H1 (cell line): ENCODE results near the gene TEN1. TPM values are rescaled to one million over a fixed set of nuclear protein-coding genes. Genes with fewer than 3 reads are reported as not detected.

Experiments
- CTCF ChIA-PET: fragments of 300-600 bp; sonication (Branson Sonifier 250); formaldehyde crosslinking; loops from one replicate; lab custom pipeline; 2021; ENCODE audit not compliant: partially characterized antibody; lab: Charles Lee
- POLR2A ChIA-PET: fragments of 300-600 bp; sonication (Branson Sonifier 250); formaldehyde crosslinking; loops from one replicate; lab custom pipeline; 2021; ENCODE audit warnings: inconsistent platforms; ENCODE audit not compliant: partially characterized antibody; lab: Charles Lee
- DNase-seq, 2 experiments: peaks; one replicate each; pipeline versions ENCODE4 v3.0.0 to v3.0.0-alpha.2; 2010 to 2022; ENCODE audit warnings: low spot score in 2 of 2, low read depth in 1 of 2, mixed read lengths in 1 of 2
- FAIRE-seq: peaks from 2 replicates; lab custom pipeline; 2011; peaks lifted over from hg19 to GRCh38; lab: Jason Lieb, UNC
- H2AFZ ChIP-seq: 2 replicates; pipeline ENCODE4 v1.8.1; 2012; ENCODE audit warnings: low read length, inconsistent platforms
- H2AK5ac ChIP-seq: 2 replicates; pipeline ENCODE4 v1.6.1; 2013; ENCODE audit warnings: low read depth, low read length
- H2BK120ac ChIP-seq: replicated peaks from 2 replicates; pipeline ENCODE3; 2013; ENCODE audit warnings: low read depth, low read length, inconsistent platforms
- H2BK12ac ChIP-seq: 2 replicates; pipeline ENCODE4 v1.6.1; 2013; ENCODE audit warnings: low read depth, low read length
- H2BK15ac ChIP-seq: 2 replicates; pipeline ENCODE4 v1.6.1; 2013; ENCODE audit warnings: low read length
- H2BK20ac ChIP-seq: 2 replicates; pipeline ENCODE4 v1.6.1; 2013; ENCODE audit warnings: low read length
- H2BK5ac ChIP-seq: 2 replicates; pipeline ENCODE4 v1.6.1; 2013; ENCODE audit warnings: low read depth, low read length
- H3K14ac ChIP-seq: 2 replicates; pipeline ENCODE4 v1.6.1; 2013; ENCODE audit warnings: inconsistent platforms; ENCODE audit not compliant: insufficient read length
- H3K18ac ChIP-seq: 2 replicates; pipeline ENCODE4 v1.6.1; 2013; ENCODE audit warnings: low read length; ENCODE audit errors: extremely low read depth
- H3K23ac ChIP-seq: 2 replicates; pipeline ENCODE4 v1.6.1; 2013; ENCODE audit warnings: inconsistent platforms; ENCODE audit not compliant: insufficient read length
- H3K23me2 ChIP-seq: 2 replicates; pipeline ENCODE4 v1.6.1; 2013; ENCODE audit warnings: low read depth, low read length
- H3K27ac ChIP-seq: 2 replicates; pipeline ENCODE4 v1.6.1; 2011; ENCODE audit warnings: low read depth, low read length, inconsistent platforms
- H3K27me3 ChIP-seq, 4 experiments: replicated peaks in 1 of 4; 1 replicate in 1 of 4; 2 replicates in 3 of 4; pipeline versions ENCODE4 v1.6.1 to v1.8.1; 2011 to 2013; ENCODE audit warnings: low read length in 3 of 4, mild to moderate bottlenecking in 3 of 4, inconsistent platforms in 2 of 4, mixed read lengths in 2 of 4, moderate library complexity in 1 of 4; ENCODE audit not compliant: control insufficient read depth in 3 of 4, insufficient read depth in 3 of 4; ENCODE audit errors: extremely low read depth in 1 of 4
- H3K36me3 ChIP-seq, 4 experiments: 2 replicates each; pipeline versions ENCODE4 v1.6.1 to v1.8.1; 2011 to 2013; ENCODE audit warnings: mild to moderate bottlenecking in 4 of 4, low read length in 3 of 4, moderate library complexity in 2 of 4, control low read depth in 1 of 4, inconsistent platforms in 1 of 4; ENCODE audit not compliant: insufficient read depth in 4 of 4, control insufficient read depth in 2 of 4
- H3K4ac ChIP-seq: replicated peaks from 2 replicates; pipeline ENCODE3; 2013; ENCODE audit warnings: low read length, low read depth, mixed read lengths, inconsistent platforms; ENCODE audit not compliant: insufficient read length
- H3K4me1 ChIP-seq, 4 experiments: replicated peaks in 1 of 4; 1 replicate in 1 of 4; 2 replicates in 3 of 4; pipeline versions ENCODE4 v1.6.1 to v1.8.1; 2011 to 2013; ENCODE audit warnings: low read length in 3 of 4, inconsistent platforms in 2 of 4, mixed read lengths in 1 of 4; ENCODE audit not compliant: insufficient read depth in 4 of 4, control insufficient read depth in 3 of 4
- H3K4me2 ChIP-seq, 2 experiments: 2 replicates each; pipeline versions ENCODE4 v1.6.1 to v1.8.1; 2011 to 2013; ENCODE audit warnings: low read depth in 2 of 2, low read length in 2 of 2, control low read depth in 1 of 2, inconsistent platforms in 1 of 2, mild to moderate bottlenecking in 1 of 2; ENCODE audit not compliant: insufficient read depth in 1 of 2
- H3K4me3 ChIP-seq, 4 experiments: fragments of 200-600, 300-600 bp in 1 of 4; sonication (generic), shearing (Covaris generic), sonication (Bioruptor Twin) in 1 of 4; 2 replicates each; pipeline versions ENCODE4 v1.5.1 to v1.8.1; 2011 to 2016; ENCODE audit warnings: low read length in 4 of 4, low read depth in 3 of 4, control low read depth in 2 of 4, inconsistent platforms in 2 of 4, mild to moderate bottlenecking in 2 of 4, mixed read lengths in 1 of 4, moderate library complexity in 1 of 4; ENCODE audit not compliant: insufficient read depth in 2 of 4; ENCODE audit errors: extremely low read depth in 1 of 4
- H3K56ac ChIP-seq: replicated peaks from 2 replicates; pipeline ENCODE3; 2013; ENCODE audit warnings: low read depth, mild to moderate bottlenecking, mixed read lengths, low read length, inconsistent platforms; ENCODE audit not compliant: insufficient read length
- H3K79me1 ChIP-seq: 2 replicates; pipeline ENCODE4 v1.6.1; 2013; ENCODE audit warnings: low read depth, low read length, control low read depth
- H3K79me2 ChIP-seq, 2 experiments: 2 replicates each; pipeline versions ENCODE4 v1.6.1 to v1.8.1; 2012 to 2013; ENCODE audit warnings: low read length in 2 of 2, mild to moderate bottlenecking in 2 of 2, inconsistent platforms in 1 of 2; ENCODE audit not compliant: insufficient read depth in 2 of 2, control insufficient read depth in 1 of 2
- H3K9ac ChIP-seq, 4 experiments: replicated peaks in 1 of 4; 1 replicate in 1 of 4; 2 replicates in 3 of 4; pipeline versions ENCODE4 v1.6.1 to v1.8.1; 2011 to 2013; ENCODE audit warnings: low read depth in 3 of 4, low read length in 3 of 4, control low read depth in 2 of 4, mild to moderate bottlenecking in 2 of 4, moderate library complexity in 2 of 4, inconsistent platforms in 1 of 4; ENCODE audit errors: extremely low read depth in 1 of 4
- H3K9me3 ChIP-seq, 2 experiments: 2 replicates each; pipeline versions ENCODE4 v1.6.1 to v1.8.1; 2012 to 2013; ENCODE audit warnings: mild to moderate bottlenecking in 2 of 2, moderate library complexity in 2 of 2, control low read depth in 1 of 2, inconsistent platforms in 1 of 2, low read depth in 1 of 2, low read length in 1 of 2, mixed read lengths in 1 of 2; ENCODE audit not compliant: insufficient read depth in 2 of 2
- H4K20me1 ChIP-seq, 2 experiments: replicated peaks in 1 of 2; 2 replicates each; pipeline versions ENCODE3 to v1.8.1; 2011 to 2013; ENCODE audit warnings: inconsistent platforms in 2 of 2, low read length in 2 of 2, mild to moderate bottlenecking in 1 of 2; ENCODE audit not compliant: insufficient read depth in 2 of 2, control insufficient read depth in 1 of 2
- H4K5ac ChIP-seq: 2 replicates; pipeline ENCODE4 v1.6.1; 2013; ENCODE audit warnings: low read length, low read depth, mixed read lengths, inconsistent platforms; ENCODE audit not compliant: insufficient read length
- H4K8ac ChIP-seq: 2 replicates; pipeline ENCODE4 v1.8.0; 2013; ENCODE audit warnings: mild to moderate bottlenecking, moderate library complexity, low read length, inconsistent platforms; ENCODE audit not compliant: insufficient read depth; ENCODE audit errors: extremely low read depth
- H4K91ac ChIP-seq: replicated peaks from 2 replicates; pipeline ENCODE3; 2013; ENCODE audit warnings: low read length, mixed read lengths, inconsistent platforms; ENCODE audit not compliant: insufficient read length
- EZH2 ChIP-seq: fragments of 200-600 bp; sonication (generic); IDR thresholded peaks from 2 replicates; pipeline ENCODE4 v1.7.1; 2012; ENCODE audit warnings: low read depth, mild to moderate bottlenecking, moderate library complexity, low read length, inconsistent platforms; ENCODE audit not compliant: severe bottlenecking
- GABPA ChIP-seq: IDR thresholded peaks from 2 replicates; pipeline ENCODE4 v1.6.1; 2011; ENCODE audit warnings: mild to moderate bottlenecking, low read length, moderate library complexity, borderline replicate concordance; ENCODE audit not compliant: insufficient read depth
- KDM4A ChIP-seq: IDR thresholded peaks from one replicate; pipeline ENCODE4 v1.7.1; 2012; ENCODE audit warnings: low read depth, mild to moderate bottlenecking, moderate library complexity, low read length, inconsistent platforms; ENCODE audit not compliant: severe bottlenecking
- POLR2AphosphoS5 ChIP-seq: IDR thresholded peaks from 2 replicates; pipeline ENCODE4 v1.6.1; 2011; ENCODE audit warnings: low read depth, low read length
- RBBP5 ChIP-seq: IDR thresholded peaks from 2 replicates; pipeline ENCODE4 v1.7.1; 2012; ENCODE audit warnings: low read depth, mild to moderate bottlenecking, inconsistent platforms, low read length, moderate library complexity, borderline replicate concordance
- RNF2 ChIP-seq: fragments of 200-900, 300-1000 bp; sonication (generic); IDR thresholded peaks from 2 replicates; pipeline ENCODE4 v1.7.1; 2016; ENCODE audit warnings: borderline replicate concordance, low read depth, mild to moderate bottlenecking, antibody characterized with exemption, low read length; ENCODE audit not compliant: poor library complexity, severe bottlenecking; ENCODE audit errors: missing control alignments
- ZNF274 ChIP-seq: IDR thresholded peaks from 2 replicates; pipeline ENCODE4 v1.7.0; 2012; ENCODE audit warnings: low read length, borderline replicate concordance; ENCODE audit errors: extremely low read depth
- WGBS, 2 experiments: shearing (Covaris generic) in 1 of 2; methylation state at CpG; one replicate each; pipeline versions ENCODE4 v1.1.6 to v1.1.7; 2013 to 2015; ENCODE audit warnings: low lambda C conversion rate in 2 of 2, mixed read lengths in 2 of 2, inconsistent platforms in 1 of 2, low coverage in 1 of 2, missing lambda C conversion rate in 1 of 2; ENCODE audit not compliant: insufficient replicate concordance in 2 of 2, insufficient coverage in 1 of 2, insufficient read length in 1 of 2; ENCODE audit errors: extremely low coverage in 1 of 2, missing lambda C conversion rate in 1 of 2; 5-methylcytosine and 5-hydroxymethylcytosine counted together
- polyA plus RNA-seq, 7 experiments: library from polyadenylated mRNA; depleted of rRNA in 3 of 7; stranded (reverse) in 5 of 7; unstranded in 2 of 7; fragments of >200 nt in 5 of 7; fragments of 200-250 nt in 2 of 7; gene quantifications; 1 replicate in 5 of 7; 2 replicates in 1 of 7; 4 replicates in 1 of 7; pipeline versions ENCODE4 v1.2.1 to v1.2.3, GENCODE V29; 2011 to 2013; ENCODE audit warnings: missing spikeins in 2 of 7, mixed read lengths in 2 of 7
- total RNA-seq: library from RNA; stranded (reverse); fragmentation: NEBNext Ultra II Directional; extraction: Animal tissue kit (Norgen Biotek cat#: 25700); gene quantifications from 2 replicates; pipeline ENCODE4 v1.2.1, GENCODE V29; 2021
- TF ChIP-seq, protein P1 (sequence below), 3 experiments: IDR thresholded peaks; 1 replicate in 2 of 3; 2 replicates in 1 of 3; pipeline versions ENCODE4 v1.5.1 to v1.6.1; 2011; ENCODE audit warnings: low read length in 3 of 3, mild to moderate bottlenecking in 3 of 3, inconsistent platforms in 2 of 3, low read depth in 1 of 3, moderate library complexity in 1 of 3; ENCODE audit not compliant: insufficient read depth in 1 of 3; ENCODE audit errors: control extremely low read depth in 1 of 3

TEN1 gene
- total and polyA plus RNA-seq, 2 of the 8 experiments (the other 6 are each of a cell fraction or from before 2014, with no cell fraction given), result 15.9 to 18.7 TPM

DNA sequence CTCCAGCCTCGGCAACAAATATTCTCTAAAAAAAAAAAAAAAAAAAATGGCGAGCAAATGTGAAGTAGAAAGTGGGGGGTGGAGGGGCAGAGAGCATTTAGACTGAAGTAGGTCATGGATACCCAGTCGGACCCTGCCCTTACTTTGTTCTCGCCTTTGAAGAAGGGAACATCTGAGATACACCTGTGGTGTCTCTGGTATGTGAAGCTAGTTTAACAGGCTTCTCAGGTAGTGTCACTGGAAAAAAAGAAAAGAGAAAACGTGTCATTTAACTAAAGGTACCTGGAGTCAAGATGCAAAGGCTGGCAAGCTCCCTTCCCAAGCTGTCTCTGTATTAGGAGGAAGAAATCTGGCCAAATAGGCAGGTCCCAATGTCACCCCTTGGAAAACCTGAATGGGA is 46.2 kb upstream of the TEN1 start:
- Histone ChIP-seq H3K4me3 (no peak overlapping the region), H3K4me2 (no peak overlapping the region), H3K79me2 (no peaks in the 10 kb centered on the region), H3K23me2 (no peaks in the 10 kb centered on the region), H4K20me1 (no peaks in the 10 kb centered on the region), H4K91ac (no peak overlapping the region), H2AFZ (no peak overlapping the region), H3K36me3 (peaks cover 0 to 6% (median 0%) of the 10 kb centered on the region in 4 experiments; a peak in 2 of 8 replicates), H3K23ac (no peak overlapping the region), H2AK5ac (no peak overlapping the region), H4K8ac (no peak overlapping the region), H3K18ac (no peak overlapping the region), H3K56ac (no peak overlapping the region), H4K5ac (no peak overlapping the region), H3K4ac (no peak overlapping the region), H3K4me1 (no peaks in the 10 kb centered on the region), H3K9ac (no peak overlapping the region), H2BK120ac (no peak overlapping the region), H3K79me1 (no peaks in the 10 kb centered on the region), H2BK12ac (no peak overlapping the region), H3K9me3 (no peaks in the 10 kb centered on the region), H3K27me3 (no peaks in the 10 kb centered on the region), H2BK15ac (no peak overlapping the region), H2BK20ac (no peak overlapping the region), H3K27ac (no peak overlapping the region), H2BK5ac (no peak overlapping the region), H3K14ac (no peak overlapping the region)
- TF ChIP-seq, protein P1, sequence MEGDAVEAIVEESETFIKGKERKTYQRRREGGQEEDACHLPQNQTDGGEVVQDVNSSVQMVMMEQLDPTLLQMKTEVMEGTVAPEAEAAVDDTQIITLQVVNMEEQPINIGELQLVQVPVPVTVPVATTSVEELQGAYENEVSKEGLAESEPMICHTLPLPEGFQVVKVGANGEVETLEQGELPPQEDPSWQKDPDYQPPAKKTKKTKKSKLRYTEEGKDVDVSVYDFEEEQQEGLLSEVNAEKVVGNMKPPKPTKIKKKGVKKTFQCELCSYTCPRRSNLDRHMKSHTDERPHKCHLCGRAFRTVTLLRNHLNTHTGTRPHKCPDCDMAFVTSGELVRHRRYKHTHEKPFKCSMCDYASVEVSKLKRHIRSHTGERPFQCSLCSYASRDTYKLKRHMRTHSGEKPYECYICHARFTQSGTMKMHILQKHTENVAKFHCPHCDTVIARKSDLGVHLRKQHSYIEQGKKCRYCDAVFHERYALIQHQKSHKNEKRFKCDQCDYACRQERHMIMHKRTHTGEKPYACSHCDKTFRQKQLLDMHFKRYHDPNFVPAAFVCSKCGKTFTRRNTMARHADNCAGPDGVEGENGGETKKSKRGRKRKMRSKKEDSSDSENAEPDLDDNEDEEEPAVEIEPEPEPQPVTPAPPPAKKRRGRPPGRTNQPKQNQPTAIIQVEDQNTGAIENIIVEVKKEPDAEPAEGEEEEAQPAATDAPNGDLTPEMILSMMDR (IDR thresholded peaks at IDR 0.05; ENCODE audit: control extremely low read depth in 1 of 3, insufficient read depth in 1 of 3, low read depth in 1 of 3, low read length in 3 of 3), result no peak
- TF ChIP-seq EZH2, result no peak
- TF ChIP-seq RNF2, result no peak
- no peak for TF ChIP-seq KDM4A
- no peak for TF ChIP-seq ZNF274
- TF ChIP-seq POLR2AphosphoS5, result no peak
- no peak for TF ChIP-seq RBBP5
- no peak for TF ChIP-seq GABPA
- CTCF ChIA-PET, result interaction anchor here (1.4 to 51.3 kb wide), 2 partner anchors 46 to 76 kb away, joined by 4 to 885 read pairs; partner anchors contain the start of genes ACOX1, CDK3 and TEN1
- DNase-seq (no peak), FAIRE-seq (no peak)
- 82% methylated on average over 4 of the region's 5 CpGs; no CpG with 5 or more reads in 1 of the 2 experiments for WGBS, 2 experiments
- POLR2A ChIA-PET, result interaction anchor here (0.5 to 0.6 kb wide), 2 partner anchors 10 to 32 kb away, joined by 4 read pairs; no protein-coding TSS in a partner anchor
